Common myeloid progenitor, CD34-positive (primary cell): ENCODE results near the gene CGB5.
"Not testable (repeated sequence)": the region's sequence is repeated elsewhere in the genome, so short reads cannot be mapped to it uniquely, and the experiment has no call there.

Experiments
- CTCF ChIA-PET: fragments of 350-600 bp; sonication (Branson Sonifier 250); formaldehyde crosslinking; loops from one replicate; lab custom pipeline; 2021; ENCODE audit warnings: antibody characterized with exemption; lab: Charles Lee
- POLR2A ChIA-PET: fragments of 350-600 bp; sonication (Branson Sonifier 250); formaldehyde crosslinking; loops from one replicate; lab custom pipeline; 2021; ENCODE audit warnings: antibody characterized with exemption; lab: Charles Lee
- DNase-seq, 3 donors: peaks; one replicate each; pipeline versions ENCODE4 v3.0.0 to v3.0.0-alpha.2; 2013
- H3K27ac ChIP-seq, 2 experiments: 1 replicate in 1 of 2; 2 replicates in 1 of 2; pipeline ENCODE4 v1.7.0; 2013; ENCODE audit warnings: inconsistent platforms in 2 of 2, low read length in 2 of 2, mild to moderate bottlenecking in 2 of 2, low read depth in 1 of 2, moderate library complexity in 1 of 2; ENCODE audit not compliant: severe bottlenecking in 2 of 2, insufficient read depth in 1 of 2, poor library complexity in 1 of 2
- H3K27me3 ChIP-seq, 5 experiments: replicated peaks in 2 of 5; 1 replicate in 3 of 5; 2 replicates in 2 of 5; pipeline versions ENCODE4 v1.6.1 to v1.7.0; 2013; ENCODE audit warnings: low read length in 4 of 5, mild to moderate bottlenecking in 2 of 5, moderate library complexity in 2 of 5, inconsistent platforms in 1 of 5; ENCODE audit not compliant: insufficient read depth in 5 of 5, control insufficient read depth in 4 of 5
- H3K36me3 ChIP-seq, 4 experiments: 1 replicate in 2 of 4; 2 replicates in 2 of 4; pipeline versions ENCODE4 v1.6.1 to v1.7.0; 2013; ENCODE audit warnings: low read length in 3 of 4, control low read depth in 1 of 4, mild to moderate bottlenecking in 1 of 4; ENCODE audit not compliant: control insufficient read depth in 4 of 4, insufficient read depth in 4 of 4
- H3K4me1 ChIP-seq, 4 experiments: 1 replicate in 3 of 4; 2 replicates in 1 of 4; pipeline versions ENCODE4 v1.6.1 to v1.7.1; 2013; ENCODE audit warnings: low read length in 3 of 4, mild to moderate bottlenecking in 3 of 4, control low read depth in 1 of 4, inconsistent platforms in 1 of 4, moderate library complexity in 1 of 4; ENCODE audit not compliant: control insufficient read depth in 4 of 4, insufficient read depth in 4 of 4; ENCODE audit errors: control extremely low read depth in 1 of 4
- H3K4me3 ChIP-seq, 7 experiments: 1 replicate in 4 of 7; 2 replicates in 3 of 7; pipeline versions ENCODE4 v1.5.1 to v1.7.0; 2013; ENCODE audit warnings: mild to moderate bottlenecking in 7 of 7, low read length in 6 of 7, moderate library complexity in 6 of 7, inconsistent platforms in 2 of 7, low read depth in 2 of 7, control low read depth in 1 of 7; ENCODE audit not compliant: insufficient read depth in 4 of 7, control insufficient read depth in 1 of 7; ENCODE audit errors: extremely low read depth in 1 of 7
- H3K9me3 ChIP-seq, 5 experiments: 1 replicate in 4 of 5; 2 replicates in 1 of 5; pipeline versions ENCODE4 v1.6.1 to v1.7.1; 2013; ENCODE audit warnings: low read length in 4 of 5, mild to moderate bottlenecking in 2 of 5, inconsistent platforms in 1 of 5, low read depth in 1 of 5, moderate library complexity in 1 of 5; ENCODE audit not compliant: control insufficient read depth in 4 of 5, insufficient read depth in 2 of 5; ENCODE audit errors: control extremely low read depth in 1 of 5
- WGBS: methylation state at CpG from one replicate; pipeline ENCODE4 v1.1.5; 2013; ENCODE audit not compliant: insufficient coverage; 5-methylcytosine and 5-hydroxymethylcytosine counted together

CGB5 gene

GRCh38 chr19:49029749-49030148, 13.9 kb upstream of the CGB5 start:
- DNase-seq, CTCF ChIA-PET, POLR2A ChIA-PET: not testable (repeated sequence)

GRCh38 chr19:49030323-49030722, 13.3 kb upstream of the CGB5 start:
- H3K4me1 ChIP-seq, H3K4me3 ChIP-seq, H3K27ac ChIP-seq, H3K27me3 ChIP-seq, POLR2A ChIA-PET, DNase-seq, H3K9me3 ChIP-seq, CTCF ChIA-PET, H3K36me3 ChIP-seq: not testable (repeated sequence)
- 100% methylated on average over 1 of the region's 8 CpGs for WGBS

More at GRCh38 chr19:49029749-49030148, 13.9 kb upstream of the CGB5 start:
- not testable (repeated sequence) for H3K27me3 ChIP-seq, H3K9me3 ChIP-seq, H3K36me3 ChIP-seq, H3K4me3 ChIP-seq, H3K27ac ChIP-seq, H3K4me1 ChIP-seq
- 91% methylated on average over 8 of the region's 14 CpGs for WGBS

GRCh38 chr19:49031642-49032301, 11.9 kb upstream of the CGB5 start, which contains the start of gene CGB2:
CGB2 (plus strand) TSS chr19:49031890; CDS start chr19:49032096, 206 bp downstream.
- H3K9me3 ChIP-seq, H3K4me3 ChIP-seq, H3K27me3 ChIP-seq, H3K36me3 ChIP-seq, H3K4me1 ChIP-seq, POLR2A ChIA-PET, H3K27ac ChIP-seq: not testable (repeated sequence)
- DNase-seq, result peak; percentile 34 to 74 (median 69)
- CTCF ChIA-PET, result interaction anchor here (1.0 kb wide), 1 partner anchor 32 kb away, joined by 3 read pairs; no protein-coding TSS in a partner anchor
- WGBS, result 27% methylated on average over 2 of the region's 28 CpGs

- DNase-seq, result peak; percentile 22 to 40 (median 31)
- H3K9me3 ChIP-seq, POLR2A ChIA-PET, CTCF ChIA-PET, H3K36me3 ChIP-seq, H3K27ac ChIP-seq, H3K27me3 ChIP-seq, H3K4me3 ChIP-seq, H3K4me1 ChIP-seq: not testable (repeated sequence)
- WGBS, result 91% methylated on average over 5 of the region's 18 CpGs
These were observed 6.8 kb upstream of the CGB5 start, which contains the start of gene CGB1 for GRCh38 chr19:49036815-49037214. CGB1 (minus strand) TSS chr19:49036895; CDS start chr19:49036711, 184 bp downstream.

GRCh38 chr19:49038111-49038510, 5.5 kb upstream of the CGB5 start:
- H3K36me3 ChIP-seq, H3K27me3 ChIP-seq, DNase-seq, H3K4me1 ChIP-seq, H3K9me3 ChIP-seq, H3K4me3 ChIP-seq, H3K27ac ChIP-seq, POLR2A ChIA-PET, CTCF ChIA-PET: not testable (repeated sequence)
- no CpG with 5 or more reads among the region's 8 CpGs for WGBS

GRCh38 chr19:49038557-49039276, 4.9 kb upstream of the CGB5 start:
- H3K9me3 ChIP-seq, H3K4me3 ChIP-seq, H3K27ac ChIP-seq, H3K27me3 ChIP-seq, H3K36me3 ChIP-seq, POLR2A ChIA-PET, H3K4me1 ChIP-seq, CTCF ChIA-PET, DNase-seq: not testable (repeated sequence)
- 95% methylated on average over 20 of the region's 26 CpGs for WGBS

- DNase-seq, POLR2A ChIA-PET, H3K27me3 ChIP-seq, H3K27ac ChIP-seq, H3K4me1 ChIP-seq, H3K36me3 ChIP-seq, H3K4me3 ChIP-seq, CTCF ChIA-PET, H3K9me3 ChIP-seq: not testable (repeated sequence)
- WGBS, result 70% methylated on average over 1 of the region's 9 CpGs
These were observed 3.9 kb upstream of the CGB5 start for GRCh38 chr19:49039736-49040135.
